CD4-positive, alpha-beta T cell treated with Interleukin-4 for 4 hours (primary cell): ENCODE measurements around the gene PCGF6.
"Not testable (repeated sequence)": the region's sequence is repeated elsewhere in the genome, so short reads cannot be mapped to it uniquely, and the experiment has no call there.

Experiments
- DNase-seq: peaks from one replicate; pipeline ENCODE4 v3.0.0-alpha.2; 2020

The PCGF6 gene

DNA sequence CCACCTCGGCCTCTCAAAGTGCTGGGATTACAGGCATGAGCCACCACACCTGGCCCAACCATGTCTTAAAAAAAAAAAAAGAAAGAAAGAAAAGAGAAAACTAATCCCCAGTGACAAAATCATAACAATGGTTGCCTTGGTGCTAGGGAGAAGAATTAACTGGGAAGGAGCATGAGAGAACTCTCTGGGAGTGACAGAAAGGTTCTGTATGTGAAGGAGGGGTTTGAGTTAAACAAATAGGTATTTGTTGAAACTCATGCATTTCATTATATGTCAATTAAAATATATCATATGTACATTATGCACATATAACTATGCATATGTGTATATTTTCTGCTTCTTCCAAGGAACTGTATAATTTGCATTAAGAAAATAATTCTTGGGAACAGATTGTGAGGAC is 40.7 kb downstream of the PCGF6 start:
- DNase-seq: no peak

- no peak for DNase-seq
Measured at GRCh38 chr10:103307594-103307993, 43.3 kb downstream of the PCGF6 start.

DNA sequence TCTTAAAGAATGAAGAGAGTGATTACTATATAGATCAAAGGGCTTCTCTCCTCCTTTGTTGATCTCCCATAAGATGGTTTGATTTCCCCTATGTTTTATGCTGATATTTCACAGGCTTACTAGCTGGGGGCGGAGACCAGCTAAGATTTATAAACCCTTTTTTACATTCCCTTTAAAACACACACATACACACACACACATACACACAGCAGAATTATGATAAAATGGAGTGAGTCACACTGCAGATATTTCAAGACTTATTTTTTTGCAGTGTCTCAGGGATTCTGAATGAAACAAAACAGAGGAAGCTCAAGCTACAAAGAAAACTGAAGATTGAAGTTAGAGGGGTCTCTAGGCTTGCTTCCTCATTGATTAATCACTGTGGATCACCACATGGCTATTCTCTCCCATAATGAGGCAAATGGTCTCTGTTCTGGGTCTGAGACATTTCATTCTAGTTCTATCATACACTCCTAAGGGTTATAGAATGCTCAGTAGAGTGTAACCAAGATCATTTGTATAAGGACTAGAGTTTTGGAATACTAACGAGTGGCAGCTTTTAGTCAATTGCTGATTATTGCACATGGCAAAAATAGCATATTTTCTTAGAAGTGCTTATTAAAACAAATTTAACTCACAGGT is 55.4 kb downstream of the PCGF6 start:
- DNase-seq: no peak

GRCh38 chr10:103291588-103291987 is 59.4 kb downstream of the PCGF6 start:
- DNase-seq: no peak

- DNase-seq: no peak
Measured at GRCh38 chr10:103287992-103288391, 62.9 kb downstream of the PCGF6 start.

DNA sequence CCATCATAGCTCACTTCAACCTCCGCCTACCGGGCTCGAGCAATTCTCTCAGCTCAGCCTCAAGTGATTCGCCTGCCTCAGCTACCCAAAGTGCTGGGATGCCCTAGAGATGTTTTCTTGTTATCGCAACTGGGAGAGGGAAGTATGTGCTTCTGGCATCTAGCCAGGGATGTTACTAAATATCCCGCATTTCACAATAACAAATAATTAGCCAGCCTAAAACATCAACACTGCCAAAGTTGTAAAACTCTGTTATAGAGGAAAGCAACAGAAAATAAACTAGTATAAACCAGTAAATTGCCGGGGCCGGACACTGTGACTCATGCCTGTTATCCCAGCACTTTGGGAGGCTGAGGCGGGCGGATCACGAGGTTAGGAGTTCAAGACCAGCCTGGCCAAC is 66.8 kb downstream of the PCGF6 start:
- no peak for DNase-seq

- no peak for DNase-seq
Measured at GRCh38 chr10:103282961-103283360, 68.0 kb downstream of the PCGF6 start.

DNA sequence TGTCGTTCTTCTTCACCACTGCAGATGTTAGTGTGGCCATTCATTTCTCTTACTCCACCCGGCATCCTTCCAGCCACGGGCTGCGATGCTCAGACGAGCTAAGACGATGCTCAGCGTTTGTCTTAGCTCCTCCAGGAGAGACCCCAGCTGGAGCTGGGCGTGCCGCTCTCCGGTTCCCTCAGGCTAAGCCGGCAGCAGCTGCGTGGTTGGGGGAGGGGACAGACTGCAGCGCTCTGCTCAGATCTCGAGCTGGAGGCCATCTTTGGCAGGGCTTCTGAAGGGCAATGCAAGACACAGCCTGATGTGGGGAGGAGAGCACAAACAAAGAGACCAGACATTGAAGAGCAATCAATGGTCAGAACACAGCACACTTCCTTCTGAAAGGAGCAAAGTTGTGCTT is 69.2 kb downstream of the PCGF6 start:
- no peak for DNase-seq

DNA sequence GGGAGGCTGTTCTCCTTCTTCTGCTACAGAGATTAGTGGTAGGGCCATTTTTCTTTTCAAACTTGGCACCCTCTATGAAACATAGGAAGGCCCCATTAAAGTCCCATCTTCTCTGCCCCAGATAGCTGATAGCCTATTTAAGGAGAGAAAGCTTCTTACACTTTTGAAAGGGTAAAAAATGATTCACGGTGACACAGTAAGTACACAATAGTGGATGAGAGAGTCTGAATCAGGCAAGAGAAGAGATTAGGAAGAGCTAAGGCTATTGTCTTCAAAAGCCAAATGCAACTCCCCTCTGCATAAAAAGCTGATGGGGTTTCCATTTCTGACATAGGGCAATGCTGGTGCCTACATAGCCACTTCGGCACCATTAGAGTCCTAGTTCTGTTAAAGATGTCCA is 70.4 kb downstream of the PCGF6 start:
- DNase-seq: no peak

GRCh38 chr10:103280031-103280430 is 70.9 kb downstream of the PCGF6 start:
- DNase-seq: no peak

GRCh38 chr10:103278862-103279298 is 72.1 kb downstream of the PCGF6 start:
- no peak for DNase-seq

- no peak for DNase-seq
Measured at GRCh38 chr10:103278537-103278823, 72.5 kb downstream of the PCGF6 start.

DNA sequence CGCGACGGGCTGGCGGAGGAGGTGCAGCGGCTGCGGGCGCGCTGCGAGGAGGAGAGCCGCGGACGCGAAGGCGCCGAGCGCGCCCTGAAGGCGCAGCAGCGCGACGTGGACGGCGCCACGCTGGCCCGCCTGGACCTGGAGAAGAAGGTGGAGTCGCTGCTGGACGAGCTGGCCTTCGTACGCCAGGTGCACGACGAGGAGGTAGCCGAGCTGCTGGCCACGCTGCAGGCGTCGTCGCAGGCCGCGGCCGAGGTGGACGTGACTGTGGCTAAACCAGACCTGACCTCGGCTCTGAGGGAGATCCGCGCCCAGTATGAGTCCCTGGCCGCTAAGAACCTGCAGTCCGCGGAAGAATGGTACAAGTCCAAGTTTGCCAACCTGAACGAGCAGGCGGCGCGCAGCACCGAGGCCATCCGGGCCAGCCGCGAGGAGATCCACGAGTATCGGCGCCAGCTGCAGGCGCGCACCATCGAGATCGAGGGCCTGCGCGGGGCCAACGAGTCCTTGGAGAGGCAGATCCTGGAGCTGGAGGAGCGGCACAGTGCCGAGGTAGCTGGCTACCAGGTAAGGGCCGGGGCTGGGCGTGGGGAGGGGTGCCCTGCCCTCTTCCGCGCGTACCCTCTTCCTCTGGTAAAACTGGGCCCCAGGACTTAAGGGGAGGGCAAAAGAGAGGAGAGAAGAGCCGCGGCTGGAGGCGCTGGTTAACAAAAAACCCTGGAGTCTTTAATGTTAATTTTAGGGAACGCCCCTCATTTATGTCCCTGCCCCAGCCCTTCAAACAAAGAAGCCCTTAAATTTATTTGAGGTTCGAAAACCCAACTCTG is 73.0 kb downstream of the PCGF6 start:
- DNase-seq: no peak

- DNase-seq: no peak
Measured at GRCh38 chr10:103276896-103277712, 73.8 kb downstream of the PCGF6 start, which contains the start of gene INA. Gene INA, plus strand, starts transcription at chr10:103277138. Its CDS starts 74 bp downstream, at chr10:103277212.

GRCh38 chr10:103276251-103276895 is 74.6 kb downstream of the PCGF6 start:
- no peak for DNase-seq

DNA sequence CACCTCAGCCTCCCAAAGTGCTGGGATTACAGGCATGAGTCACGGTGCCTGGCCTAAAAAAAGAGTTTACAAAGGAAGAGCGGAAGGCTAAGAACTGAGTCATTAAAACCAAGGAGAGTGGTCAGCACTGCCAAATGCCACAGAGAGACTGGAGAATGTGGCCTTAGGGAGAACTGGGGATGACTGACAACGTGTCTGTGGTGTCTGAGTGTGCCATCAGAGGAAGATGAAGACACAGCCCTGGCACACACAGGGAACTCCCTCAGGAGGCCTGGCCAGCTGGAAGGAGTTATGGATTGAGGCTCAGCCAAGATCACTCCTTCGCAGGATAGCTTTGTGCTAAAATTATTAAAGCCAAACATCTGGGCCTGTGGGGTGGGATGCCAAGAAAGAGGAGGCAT is 77.9 kb downstream of the PCGF6 start:
- no peak for DNase-seq

GRCh38 chr10:103265717-103266329 is 85.1 kb downstream of the PCGF6 start:
- no peak for DNase-seq

DNA sequence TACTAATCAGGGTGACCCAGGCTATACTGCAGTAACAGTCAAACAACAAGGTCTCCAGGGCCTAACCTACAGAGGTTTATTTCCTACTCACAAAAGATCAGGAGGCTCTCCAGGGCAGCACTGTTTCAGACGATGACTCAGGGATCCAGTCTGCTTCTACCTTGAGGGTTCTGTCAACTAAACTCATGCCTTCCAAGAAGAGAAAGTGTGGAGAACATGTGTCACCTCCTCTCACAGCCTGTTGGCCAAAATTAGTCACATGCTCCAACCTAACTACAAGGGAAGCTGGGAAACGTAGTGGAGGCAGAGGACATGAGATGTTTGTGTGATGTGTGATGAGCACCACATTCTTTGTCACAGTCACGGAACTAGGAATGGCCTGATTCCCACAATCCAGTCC is 88.7 kb downstream of the PCGF6 start:
- no peak for DNase-seq

DNA sequence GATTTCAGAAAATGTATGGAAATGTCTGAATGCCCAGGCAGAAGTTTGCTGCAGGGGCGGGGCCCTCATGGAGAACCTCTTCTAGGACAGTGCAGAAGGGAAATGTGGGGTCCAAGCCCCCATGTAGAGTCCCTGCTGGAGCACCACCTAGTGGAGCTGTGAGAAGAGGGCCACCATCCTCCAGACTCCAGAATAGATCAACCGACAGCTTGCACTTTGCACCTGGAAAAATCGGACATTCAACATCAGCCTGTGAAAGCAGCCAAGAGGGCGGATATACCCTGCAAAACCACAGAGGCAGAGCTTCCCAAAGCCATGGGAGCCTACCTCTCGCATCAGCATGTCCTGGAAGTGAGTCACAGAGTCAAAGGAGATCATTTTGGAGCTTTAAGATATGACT is 91.0 kb downstream of the PCGF6 start:
- DNase-seq: no peak

- not testable (repeated sequence) for DNase-seq
Measured at GRCh38 chr10:103258928-103259327, 92.0 kb downstream of the PCGF6 start.

DNA sequence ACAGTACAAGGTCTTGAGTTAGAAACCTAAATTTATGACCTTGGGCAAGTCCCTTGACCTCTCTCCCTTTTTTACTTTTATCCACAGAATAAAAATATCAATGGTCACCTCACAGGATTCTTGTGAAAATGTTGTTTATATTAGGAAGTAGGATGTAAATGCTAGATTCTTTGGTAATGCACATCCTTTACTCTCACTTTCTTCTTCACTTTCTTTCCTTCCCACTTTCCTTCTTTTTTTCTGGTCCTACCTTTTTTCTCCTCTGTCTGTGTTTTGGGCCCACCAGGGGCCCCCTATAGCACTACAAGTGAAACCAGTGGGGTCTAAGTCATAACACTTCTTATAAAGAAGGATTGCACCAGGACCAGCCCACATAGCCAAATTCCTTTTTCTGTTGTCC is 93.1 kb downstream of the PCGF6 start:
- DNase-seq: no peak

GRCh38 chr10:103256613-103257012 is 94.3 kb downstream of the PCGF6 start:
- no peak for DNase-seq
